Activated T-helper 9 cell treated with anti-CD3 and anti-CD28 coated beads, Interleukin-2, amount 50 U/mL, for 16 hours (primary cell): ENCODE results near the gene CFAP46.
"Not testable (repeated sequence)": the region's sequence is repeated elsewhere in the genome, so short reads cannot be mapped to it uniquely, and the experiment has no call there.

Source experiments
- DNase-seq: peaks from one replicate; pipeline ENCODE4 v3.0.0-alpha.2; 2020; ENCODE audit warnings: low read depth

Gene CFAP46

DNA sequence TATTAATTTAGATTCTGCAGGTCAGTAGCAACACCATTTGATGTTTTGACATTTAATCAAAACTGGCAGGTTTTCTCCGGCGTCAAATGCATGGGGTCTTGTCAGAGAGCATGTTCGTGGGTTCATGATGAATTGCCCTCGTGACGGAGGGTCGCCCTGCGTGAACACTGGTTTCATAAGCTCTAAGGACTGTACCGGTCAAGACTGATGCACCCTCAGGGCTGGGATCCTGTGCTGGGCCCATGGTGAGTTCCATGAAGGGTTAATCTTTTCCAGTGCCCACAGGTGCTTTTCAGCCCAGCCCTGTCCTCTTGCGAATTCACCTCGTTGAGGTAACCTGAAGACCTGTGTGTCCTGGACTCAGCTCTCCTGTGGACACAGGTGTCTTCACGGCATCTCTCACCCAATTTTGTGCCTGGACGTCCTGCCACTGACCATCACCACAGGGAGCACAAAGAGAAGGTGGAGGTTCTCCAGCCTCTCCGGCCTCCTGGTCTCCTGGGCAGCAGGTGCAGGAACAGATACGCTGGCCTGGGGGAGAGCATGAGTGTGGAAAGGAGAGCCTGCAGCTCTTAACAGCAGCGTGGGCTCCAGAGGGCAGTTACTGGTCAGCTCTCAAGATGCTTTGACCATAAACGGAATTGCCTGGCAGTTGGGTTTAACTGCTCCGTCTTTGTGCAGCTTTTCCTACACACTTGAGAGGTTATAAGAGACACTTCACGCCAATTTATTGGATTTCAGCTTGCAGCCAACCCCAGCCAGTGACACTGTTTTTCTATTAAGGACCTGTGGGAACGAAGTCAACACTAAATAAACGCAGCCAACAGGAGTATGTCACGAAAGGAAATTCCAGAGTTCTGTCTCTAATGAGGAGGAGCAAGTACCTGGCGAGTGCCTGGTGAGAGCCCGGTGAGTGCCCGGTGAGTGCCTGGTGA is 37.4 kb upstream of the CFAP46 start:
- DNase-seq = no peak

GRCh38 chr10:132978542-132978941 is 36.2 kb upstream of the CFAP46 start:
- DNase-seq = no peak

DNA sequence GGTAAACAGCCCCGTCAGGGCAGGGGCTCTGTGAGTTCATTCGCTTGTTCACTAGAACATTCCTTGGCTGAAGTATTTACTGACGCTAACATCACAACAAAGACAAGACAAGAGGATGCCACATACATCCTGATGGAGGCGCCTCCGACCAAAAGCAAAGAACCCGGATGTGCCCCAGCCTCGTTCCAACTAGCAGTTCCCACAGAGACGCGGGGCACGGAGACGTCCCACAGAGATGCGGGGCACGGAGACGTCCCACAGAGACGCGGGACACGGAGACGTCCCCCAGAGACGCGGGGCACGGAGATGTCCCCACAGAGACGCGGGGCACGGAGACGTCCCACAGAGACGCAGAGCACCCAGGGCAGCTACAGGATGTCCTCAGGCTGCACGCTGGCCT is 35.4 kb upstream of the CFAP46 start:
- DNase-seq = no peak

DNA sequence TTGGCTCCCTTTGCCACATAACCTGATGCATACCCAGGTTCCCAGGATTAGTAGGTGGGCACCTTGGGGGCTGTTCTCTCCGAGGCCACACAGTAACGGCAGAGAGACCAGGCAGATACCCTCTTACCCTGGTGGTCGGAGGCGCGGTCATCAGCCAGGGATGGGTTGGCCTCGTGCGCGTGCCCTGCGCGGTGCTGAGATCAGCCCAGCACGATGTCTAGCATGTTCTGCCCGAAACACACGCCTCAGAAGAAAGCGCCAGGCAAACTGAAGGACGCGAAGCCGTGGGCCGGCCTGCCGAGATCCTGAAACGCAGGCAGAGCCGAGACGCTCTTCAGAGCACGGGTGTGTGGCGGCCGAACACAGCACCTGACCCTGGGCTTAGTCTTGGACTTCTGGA is 34.7 kb upstream of the CFAP46 start:
- DNase-seq = no peak

GRCh38 chr10:132975831-132976682 is 33.7 kb upstream of the CFAP46 start:
- DNase-seq = no peak

DNA sequence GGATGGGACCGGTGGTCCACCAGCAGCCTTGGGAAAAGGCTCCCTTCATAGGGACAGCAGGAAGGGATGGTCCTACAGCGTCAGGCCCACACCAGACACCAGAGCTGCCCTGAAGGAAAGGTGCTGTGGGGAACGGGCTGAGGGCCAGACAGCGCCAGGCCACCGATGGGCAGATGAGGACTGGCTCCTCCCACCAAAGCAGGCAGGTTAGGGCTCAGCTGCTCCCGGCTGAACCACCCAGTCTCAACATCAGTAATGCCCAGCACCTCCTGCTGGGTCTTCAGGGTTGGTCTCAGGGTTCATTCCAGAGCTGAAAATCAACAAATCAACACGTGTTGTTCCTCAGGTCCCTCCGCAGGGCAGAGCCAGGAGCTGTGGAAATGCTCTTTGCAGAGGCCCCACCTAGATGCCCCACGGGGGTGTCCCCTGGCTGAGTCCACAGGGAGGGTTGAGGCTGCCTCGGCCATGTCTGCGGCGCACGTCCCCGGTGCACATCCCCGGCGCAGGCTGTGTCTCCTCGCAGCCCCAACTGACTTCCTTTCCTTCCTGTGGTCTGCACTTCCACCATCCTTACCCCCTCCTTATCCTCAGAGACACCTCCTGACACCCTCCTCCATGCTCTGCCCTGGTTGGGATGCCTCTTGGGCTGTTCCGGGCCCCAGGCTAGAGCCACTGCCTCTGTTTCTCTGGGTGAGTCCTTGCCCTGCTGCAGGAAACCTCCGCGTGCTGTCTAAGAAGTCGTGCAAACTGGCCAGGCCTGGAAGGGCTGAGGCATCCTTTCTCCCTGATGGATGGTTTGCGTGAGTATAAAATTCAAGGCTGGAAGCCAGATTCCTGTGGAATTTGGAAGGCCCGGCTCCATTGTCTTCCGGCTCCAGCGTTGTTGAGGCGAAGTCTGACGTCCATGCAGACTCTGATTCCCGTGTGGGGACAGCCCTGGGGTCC is 32.8 kb upstream of the CFAP46 start:
- DNase-seq = no peak

DNA sequence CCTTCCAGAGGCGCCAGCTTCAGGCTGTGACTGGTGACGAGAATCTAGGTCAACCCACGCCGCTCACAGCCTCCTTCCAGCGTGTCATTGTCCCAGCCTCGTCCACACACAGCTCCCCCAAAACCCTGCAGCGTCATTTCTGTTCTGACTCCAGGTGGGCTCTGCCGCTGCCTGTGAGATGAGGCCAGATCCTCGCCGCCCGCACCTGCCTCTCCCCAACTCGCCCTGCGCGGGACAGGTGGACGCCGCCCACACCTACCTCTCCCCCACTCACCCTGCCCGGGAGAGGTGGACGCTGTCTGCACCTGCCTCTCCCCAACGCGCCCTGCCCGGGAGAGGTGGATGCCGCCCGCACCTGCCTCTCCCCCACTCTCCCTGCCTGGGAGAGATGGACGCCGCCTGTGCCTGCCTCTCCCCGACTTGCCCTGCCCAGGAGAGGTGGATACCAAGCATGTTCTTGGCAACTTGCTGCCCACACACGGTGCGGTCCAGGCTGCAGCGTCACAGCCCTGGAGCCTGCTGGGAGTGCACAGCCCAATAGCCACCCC is 32.0 kb upstream of the CFAP46 start:
- no peak for DNase-seq

- no peak for DNase-seq
These were observed 31.5 kb upstream of the CFAP46 start for GRCh38 chr10:132973903-132974241.

GRCh38 chr10:132972986-132973902 is 30.9 kb upstream of the CFAP46 start:
- DNase-seq = no peak

DNA sequence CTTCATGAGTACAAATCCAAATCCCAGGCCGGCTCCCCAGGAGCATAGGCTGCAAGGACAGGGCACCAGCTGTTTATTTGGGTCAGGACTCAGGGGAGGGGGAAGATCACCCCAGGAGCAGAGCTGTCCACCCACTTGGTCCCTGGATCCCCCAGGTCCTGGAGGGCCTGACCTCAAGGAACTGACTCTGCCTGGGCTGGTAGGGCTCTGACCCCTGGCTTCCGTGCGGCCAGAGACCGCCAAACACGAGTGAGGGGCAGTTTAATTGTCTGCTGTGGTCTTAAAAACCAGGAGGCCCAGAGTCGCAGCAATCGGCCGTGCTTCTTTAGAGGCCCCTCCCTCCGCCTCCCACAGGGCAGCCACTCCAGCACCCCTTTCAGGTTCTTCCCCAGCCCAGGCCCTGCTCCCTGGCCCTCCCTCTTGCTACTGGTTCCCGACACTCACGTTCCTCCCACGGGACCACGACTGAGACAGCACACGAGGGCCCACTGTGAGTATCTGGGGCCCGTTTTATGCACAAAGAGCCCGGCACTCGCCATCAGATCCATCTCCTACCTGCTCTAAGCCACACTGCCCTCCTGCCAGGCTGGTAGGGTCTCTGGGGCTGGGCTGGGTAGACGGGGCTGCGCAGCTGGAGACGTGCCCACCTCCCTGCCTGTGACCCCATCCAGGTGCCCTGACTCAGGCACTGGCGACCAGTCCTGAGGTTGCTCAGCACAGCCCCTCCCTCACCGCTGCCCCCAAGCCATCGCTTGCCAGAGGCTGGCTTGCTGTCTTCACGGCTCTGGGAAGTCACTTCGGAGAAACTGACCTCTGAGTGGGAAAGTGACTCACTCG is 30.0 kb upstream of the CFAP46 start:
- no peak for DNase-seq

- DNase-seq = no peak
These were observed 29.2 kb upstream of the CFAP46 start for GRCh38 chr10:132971448-132972148.

DNA sequence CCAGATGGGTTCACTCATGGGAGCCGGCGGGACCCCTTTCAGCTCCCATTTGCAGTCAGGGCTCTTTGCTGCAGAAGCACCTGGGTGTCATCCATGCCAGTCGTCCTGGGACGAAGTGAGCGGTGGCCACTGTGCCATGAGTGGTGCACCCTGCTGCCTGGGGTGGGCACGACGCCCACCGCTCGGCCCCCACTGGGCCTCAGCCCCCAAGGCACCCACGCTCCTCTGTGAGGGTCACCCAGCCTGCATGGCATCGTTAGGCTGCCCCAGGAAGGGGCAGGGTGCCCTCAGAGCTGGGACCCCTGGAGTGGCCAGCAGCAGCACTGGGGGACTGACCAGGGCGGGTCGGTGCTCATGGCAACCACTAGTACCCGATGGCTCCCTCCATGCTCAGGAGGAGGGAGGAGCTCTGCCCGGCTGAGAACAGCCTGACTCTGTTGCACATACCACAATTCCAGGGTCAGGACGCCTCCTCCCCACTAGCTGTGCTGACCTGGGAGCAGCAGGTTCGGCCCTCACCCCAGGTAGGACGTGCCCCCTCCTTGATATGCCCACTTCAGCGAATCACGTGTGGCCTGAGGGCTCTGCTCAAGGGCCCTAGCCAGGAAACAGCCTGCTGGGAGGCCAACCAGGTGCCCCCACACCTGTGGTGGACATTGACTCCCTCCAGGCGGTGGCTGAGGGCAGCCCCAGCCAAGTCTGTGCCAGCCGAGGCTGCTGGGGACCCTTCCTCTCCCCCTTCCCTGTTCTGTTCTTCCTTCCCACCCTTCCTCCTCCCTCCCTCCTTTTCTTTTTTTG is 28.5 kb upstream of the CFAP46 start:
- no peak for DNase-seq

DNA sequence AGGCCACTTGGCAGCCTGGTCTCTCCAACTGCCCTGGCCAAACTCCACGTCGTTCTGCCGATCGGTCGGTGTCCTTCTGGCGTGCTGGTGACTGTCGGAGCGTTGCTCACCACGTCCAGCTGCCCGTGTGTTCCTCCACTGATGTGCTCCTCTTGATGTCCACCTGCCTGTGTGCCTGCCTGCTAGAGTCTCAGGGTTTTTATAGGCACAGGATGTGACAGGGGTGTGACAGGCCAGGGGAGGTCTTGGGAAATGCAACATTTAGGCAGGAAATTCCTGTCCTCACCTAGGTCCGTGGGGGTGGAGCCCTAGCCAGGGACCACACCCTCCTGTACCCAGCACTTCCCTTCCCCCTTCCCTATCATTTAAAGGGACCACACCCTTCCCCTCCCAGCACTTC is 25.2 kb upstream of the CFAP46 start:
- no peak for DNase-seq

- DNase-seq = no peak
These were observed 23.2 kb upstream of the CFAP46 start for GRCh38 chr10:132965411-132966057.

GRCh38 chr10:132964707-132965410 is 22.5 kb upstream of the CFAP46 start:
- not testable (repeated sequence) for DNase-seq

DNA sequence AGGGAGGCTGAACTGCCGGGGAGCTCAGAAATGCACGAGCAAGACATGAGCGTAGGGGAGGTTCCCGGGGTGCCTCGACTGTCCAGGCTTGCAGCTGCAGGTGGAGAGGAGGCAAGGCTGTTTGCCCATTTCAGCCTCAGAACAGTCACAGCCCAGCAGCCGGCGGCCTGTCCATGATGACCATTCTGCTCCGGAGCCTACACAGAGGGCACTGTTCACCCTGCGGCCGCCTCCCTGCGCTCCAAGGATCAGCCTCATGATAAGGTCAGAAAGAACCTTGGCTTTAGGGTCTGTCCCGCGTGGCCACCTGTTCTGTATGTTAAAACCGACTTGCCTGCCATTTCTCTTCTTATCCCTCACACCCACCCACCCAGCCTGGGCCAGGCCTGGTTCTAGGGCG is 21.9 kb upstream of the CFAP46 start:
- no peak for DNase-seq

GRCh38 chr10:132963430-132963960 is 21.1 kb upstream of the CFAP46 start:
- DNase-seq = no peak
